WTC11 (cell line): Measurements from ENCODE around the gene GABRP. TPM values are rescaled to one million over a fixed set of nuclear protein-coding genes. Genes with fewer than 3 reads are reported as not detected.

Source experiments
- ATAC-seq: fragments of 200-7000 bp; cut with Tn5 transposase; 2 replicates; pipeline ENCODE4 v1.10.0; 2021; ENCODE audit warnings: mild to moderate bottlenecking, moderate library complexity
- CTCF ChIA-PET: fragments of 300-600 bp; sonication (Branson Sonifier 250); formaldehyde crosslinking; loops from one replicate; lab custom pipeline; 2021; ENCODE audit warnings: antibody characterized with exemption; lab: Charles Lee
- POLR2A ChIA-PET: fragments of 350-600 bp; sonication (Branson Sonifier 250); formaldehyde crosslinking; loops from one replicate; lab custom pipeline; 2021; ENCODE audit warnings: antibody characterized with exemption; lab: Charles Lee
- DNase-seq: peaks from one replicate; pipeline ENCODE4 v3.0.0; 2021; ENCODE audit warnings: low spot score
- H3K27ac Mint-ChIP-seq: 2 replicates; pipeline ENCODE4 v1.8.0; 2021; ENCODE audit warnings: mixed read lengths
- H3K27me3 Mint-ChIP-seq: 2 replicates; pipeline ENCODE4 v1.8.0; 2021; ENCODE audit warnings: low read depth, mild to moderate bottlenecking, moderate library complexity, mixed read lengths
- H3K36me3 Mint-ChIP-seq: 2 replicates; pipeline ENCODE4 v1.8.0; 2021; ENCODE audit warnings: mixed read lengths
- H3K4me1 Mint-ChIP-seq: 2 replicates; pipeline ENCODE4 v1.8.0; 2022; ENCODE audit warnings: mixed read lengths
- H3K4me3 Mint-ChIP-seq: 2 replicates; pipeline ENCODE4 v1.8.0; 2021; ENCODE audit warnings: mild to moderate bottlenecking, moderate library complexity, mixed read lengths
- H3K9me3 Mint-ChIP-seq: 2 replicates; pipeline ENCODE4 v1.8.0; 2021; ENCODE audit warnings: mixed read lengths
- FOXP4 ChIP-seq: sonication (generic); formaldehyde crosslinking; IDR thresholded peaks from 2 replicates; pipeline ENCODE4 v1.8.0; 2022; ENCODE audit warnings: mild to moderate bottlenecking, missing genetic modification reagents
- GTF2I ChIP-seq: fragments of 250-450 bp; sonication (Bioruptor Pico); conservative IDR thresholded peaks from 2 replicates; pipeline ENCODE4 v1.4.0; 2021; ENCODE audit warnings: mild to moderate bottlenecking
- NFE2L1 ChIP-seq: sonication (generic); formaldehyde crosslinking; IDR thresholded peaks from 2 replicates; pipeline ENCODE4 v1.8.1; 2023; ENCODE audit warnings: missing genetic modification reagents
- SMAD3 ChIP-seq: sonication (generic); formaldehyde crosslinking; IDR thresholded peaks from 2 replicates; pipeline ENCODE4 v1.8.0; 2022; ENCODE audit warnings: missing genetic modification reagents, mild to moderate bottlenecking, borderline replicate concordance
- TEAD1 ChIP-seq: sonication (generic); formaldehyde crosslinking; IDR thresholded peaks from 2 replicates; pipeline ENCODE4 v1.8.0; 2022; ENCODE audit warnings: mild to moderate bottlenecking, missing genetic modification reagents
- ZBTB43 ChIP-seq: sonication (generic); formaldehyde crosslinking; IDR thresholded peaks from 2 replicates; pipeline ENCODE4 v1.8.1; 2023; ENCODE audit warnings: mild to moderate bottlenecking, missing genetic modification reagents
- ZNF281 ChIP-seq: sonication (generic); formaldehyde crosslinking; IDR thresholded peaks from 2 replicates; pipeline ENCODE4 v1.8.0; 2023; ENCODE audit warnings: mild to moderate bottlenecking, missing genetic modification reagents
- ZNF396 ChIP-seq: fragments of 250-450 bp; sonication (Bioruptor Pico); IDR thresholded peaks from 2 replicates; pipeline ENCODE4 v1.8.0; 2021; ENCODE audit warnings: mild to moderate bottlenecking, moderate library complexity, borderline replicate concordance
- ZNF512 ChIP-seq: sonication (generic); formaldehyde crosslinking; IDR thresholded peaks from 2 replicates; pipeline ENCODE4 v1.8.1; 2022; ENCODE audit warnings: missing genetic modification reagents, borderline replicate concordance
- total RNA-seq: library from RNA; stranded (reverse); gene quantifications from 3 replicates; pipeline ENCODE4 v1.2.3, GENCODE V29; 2021
- TF ChIP-seq, protein P1 (sequence below): sonication (generic); formaldehyde crosslinking; IDR thresholded peaks from 2 replicates; pipeline ENCODE4 v1.8.0; 2022; ENCODE audit warnings: mild to moderate bottlenecking, missing genetic modification reagents
- TF ChIP-seq, protein P2 (sequence below): fragments of 200-600 bp; IDR thresholded peaks from 2 replicates; pipeline ENCODE4 v1.8.0; 2022; ENCODE audit warnings: antibody characterized with exemption
- TF ChIP-seq, protein P3 (sequence below): sonication (generic); formaldehyde crosslinking; IDR thresholded peaks from 2 replicates; pipeline ENCODE4 v1.8.0; 2022; ENCODE audit warnings: mild to moderate bottlenecking, missing genetic modification reagents
- TF ChIP-seq, protein P4 (sequence below): fragments of 250-450 bp; sonication (Bioruptor Pico); IDR thresholded peaks from 2 replicates; pipeline ENCODE4 v2.1.2; 2022; ENCODE audit warnings: mild to moderate bottlenecking, moderate library complexity
- TF ChIP-seq, protein P5 (sequence below): fragments of 250-450 bp; sonication (Bioruptor Pico); IDR thresholded peaks from 2 replicates; pipeline ENCODE4 v1.9.0; 2021; ENCODE audit warnings: mild to moderate bottlenecking
- TF ChIP-seq, protein P6 (sequence below): sonication (generic); formaldehyde crosslinking; IDR thresholded peaks from 2 replicates; pipeline ENCODE4 v1.8.1; 2023; ENCODE audit warnings: mild to moderate bottlenecking, missing genetic modification reagents, moderate library complexity

The GABRP gene
- total RNA-seq, 1 experiment from 2014 or later = 4.8 TPM

DNA sequence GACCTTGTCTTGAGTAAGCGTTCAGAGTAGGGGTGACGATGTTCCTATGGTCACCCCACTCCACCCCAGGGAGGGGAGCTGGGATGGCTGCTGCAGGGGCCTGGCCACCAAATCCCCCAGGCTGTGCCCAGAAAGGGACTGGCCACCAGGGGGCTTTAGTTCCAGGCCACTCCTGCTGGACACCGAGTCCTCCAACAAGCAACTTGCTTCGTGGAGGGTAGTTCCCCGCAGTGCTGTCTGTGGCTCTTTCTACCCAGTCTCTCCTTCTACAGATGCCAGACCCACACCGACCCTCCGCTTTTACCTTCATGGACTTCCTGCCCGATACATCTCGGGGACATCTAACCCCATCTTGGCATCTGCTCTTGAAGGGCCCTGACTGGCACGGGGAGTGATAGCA is 35.7 kb upstream of the GABRP start:
- CTCF ChIA-PET = interaction anchor here (0.6 to 8.6 kb wide), 12 partner anchors 13 to 320 kb away, joined by 3 to 449 read pairs (median 7); partner anchors contain the start of gene GABRP
- POLR2A ChIA-PET = no interaction called here
- Mint-ChIP-seq H3K9me3 (peaks cover 6% of the 10 kb centered on the region; the same call in 1 of the 2 replicates), H3K36me3 (peaks cover 15% of the 10 kb centered on the region; the same call in 1 of the 2 replicates), H3K4me1 (peaks cover 73% of the 10 kb centered on the region), H3K4me3 (no peak overlapping the region), H3K27me3 (peaks cover 24% of the 10 kb centered on the region), H3K27ac (peak overlapping the region; percentile 99)
- no peak for TF ChIP-seq ZNF512
- TF ChIP-seq, protein P1, sequence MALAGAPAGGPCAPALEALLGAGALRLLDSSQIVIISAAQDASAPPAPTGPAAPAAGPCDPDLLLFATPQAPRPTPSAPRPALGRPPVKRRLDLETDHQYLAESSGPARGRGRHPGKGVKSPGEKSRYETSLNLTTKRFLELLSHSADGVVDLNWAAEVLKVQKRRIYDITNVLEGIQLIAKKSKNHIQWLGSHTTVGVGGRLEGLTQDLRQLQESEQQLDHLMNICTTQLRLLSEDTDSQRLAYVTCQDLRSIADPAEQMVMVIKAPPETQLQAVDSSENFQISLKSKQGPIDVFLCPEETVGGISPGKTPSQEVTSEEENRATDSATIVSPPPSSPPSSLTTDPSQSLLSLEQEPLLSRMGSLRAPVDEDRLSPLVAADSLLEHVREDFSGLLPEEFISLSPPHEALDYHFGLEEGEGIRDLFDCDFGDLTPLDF (CRISPR knock-in tag) = 0 out of 2 replicates have a peak, but pooled peaks have one; percentile 23
- TF ChIP-seq, protein P2, sequence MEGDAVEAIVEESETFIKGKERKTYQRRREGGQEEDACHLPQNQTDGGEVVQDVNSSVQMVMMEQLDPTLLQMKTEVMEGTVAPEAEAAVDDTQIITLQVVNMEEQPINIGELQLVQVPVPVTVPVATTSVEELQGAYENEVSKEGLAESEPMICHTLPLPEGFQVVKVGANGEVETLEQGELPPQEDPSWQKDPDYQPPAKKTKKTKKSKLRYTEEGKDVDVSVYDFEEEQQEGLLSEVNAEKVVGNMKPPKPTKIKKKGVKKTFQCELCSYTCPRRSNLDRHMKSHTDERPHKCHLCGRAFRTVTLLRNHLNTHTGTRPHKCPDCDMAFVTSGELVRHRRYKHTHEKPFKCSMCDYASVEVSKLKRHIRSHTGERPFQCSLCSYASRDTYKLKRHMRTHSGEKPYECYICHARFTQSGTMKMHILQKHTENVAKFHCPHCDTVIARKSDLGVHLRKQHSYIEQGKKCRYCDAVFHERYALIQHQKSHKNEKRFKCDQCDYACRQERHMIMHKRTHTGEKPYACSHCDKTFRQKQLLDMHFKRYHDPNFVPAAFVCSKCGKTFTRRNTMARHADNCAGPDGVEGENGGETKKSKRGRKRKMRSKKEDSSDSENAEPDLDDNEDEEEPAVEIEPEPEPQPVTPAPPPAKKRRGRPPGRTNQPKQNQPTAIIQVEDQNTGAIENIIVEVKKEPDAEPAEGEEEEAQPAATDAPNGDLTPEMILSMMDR = peak; percentile 60
- peak; percentile 72 for DNase-seq
- peak; percentile 24 for ATAC-seq

- Mint-ChIP-seq H3K27ac (peak overlapping the region; percentile 22; the same call in 1 of the 2 replicates), H3K27me3 (peaks cover 21% of the 10 kb centered on the region), H3K9me3 (no peaks in the 10 kb centered on the region), H3K4me1 (peaks cover 65% of the 10 kb centered on the region), H3K36me3 (peaks cover 25% of the 10 kb centered on the region; the same call in 1 of the 2 replicates), H3K4me3 (no peak overlapping the region)
- ATAC-seq (no peak), DNase-seq (no peak)
- POLR2A ChIA-PET = interaction anchor here (1.3 to 1.8 kb wide), 3 partner anchors 12 to 25 kb away, joined by 3 to 6 read pairs (median 5); no protein-coding TSS in a partner anchor
- CTCF ChIA-PET = interaction anchor here (1.2 to 8.6 kb wide), 11 partner anchors 12 to 593 kb away, joined by 3 to 449 read pairs (median 7); partner anchors contain the start of gene GABRP
- TF ChIP-seq ZNF281 (CRISPR knock-in tag) = no peak
- TF ChIP-seq ZBTB43 = no peak
- no peak for TF ChIP-seq TEAD1 (CRISPR knock-in tag)
- 0 out of 2 replicates have a peak, but pooled peaks have one; percentile 46 for TF ChIP-seq SMAD3
- TF ChIP-seq, protein P3, sequence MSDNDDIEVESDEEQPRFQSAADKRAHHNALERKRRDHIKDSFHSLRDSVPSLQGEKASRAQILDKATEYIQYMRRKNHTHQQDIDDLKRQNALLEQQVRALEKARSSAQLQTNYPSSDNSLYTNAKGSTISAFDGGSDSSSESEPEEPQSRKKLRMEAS (CRISPR knock-in tag) = peak; percentile 72; the same call in 1 of the 2 replicates
- TF ChIP-seq, protein P4, sequence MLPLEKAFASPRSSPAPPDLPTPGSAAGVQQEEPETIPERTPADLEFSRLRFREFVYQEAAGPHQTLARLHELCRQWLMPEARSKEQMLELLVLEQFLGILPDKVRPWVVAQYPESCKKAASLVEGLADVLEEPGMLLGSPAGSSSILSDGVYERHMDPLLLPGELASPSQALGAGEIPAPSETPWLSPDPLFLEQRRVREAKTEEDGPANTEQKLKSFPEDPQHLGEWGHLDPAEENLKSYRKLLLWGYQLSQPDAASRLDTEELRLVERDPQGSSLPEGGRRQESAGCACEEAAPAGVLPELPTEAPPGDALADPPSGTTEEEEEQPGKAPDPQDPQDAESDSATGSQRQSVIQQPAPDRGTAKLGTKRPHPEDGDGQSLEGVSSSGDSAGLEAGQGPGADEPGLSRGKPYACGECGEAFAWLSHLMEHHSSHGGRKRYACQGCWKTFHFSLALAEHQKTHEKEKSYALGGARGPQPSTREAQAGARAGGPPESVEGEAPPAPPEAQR (CRISPR knock-in tag) = no peak
- TF ChIP-seq, protein P5, sequence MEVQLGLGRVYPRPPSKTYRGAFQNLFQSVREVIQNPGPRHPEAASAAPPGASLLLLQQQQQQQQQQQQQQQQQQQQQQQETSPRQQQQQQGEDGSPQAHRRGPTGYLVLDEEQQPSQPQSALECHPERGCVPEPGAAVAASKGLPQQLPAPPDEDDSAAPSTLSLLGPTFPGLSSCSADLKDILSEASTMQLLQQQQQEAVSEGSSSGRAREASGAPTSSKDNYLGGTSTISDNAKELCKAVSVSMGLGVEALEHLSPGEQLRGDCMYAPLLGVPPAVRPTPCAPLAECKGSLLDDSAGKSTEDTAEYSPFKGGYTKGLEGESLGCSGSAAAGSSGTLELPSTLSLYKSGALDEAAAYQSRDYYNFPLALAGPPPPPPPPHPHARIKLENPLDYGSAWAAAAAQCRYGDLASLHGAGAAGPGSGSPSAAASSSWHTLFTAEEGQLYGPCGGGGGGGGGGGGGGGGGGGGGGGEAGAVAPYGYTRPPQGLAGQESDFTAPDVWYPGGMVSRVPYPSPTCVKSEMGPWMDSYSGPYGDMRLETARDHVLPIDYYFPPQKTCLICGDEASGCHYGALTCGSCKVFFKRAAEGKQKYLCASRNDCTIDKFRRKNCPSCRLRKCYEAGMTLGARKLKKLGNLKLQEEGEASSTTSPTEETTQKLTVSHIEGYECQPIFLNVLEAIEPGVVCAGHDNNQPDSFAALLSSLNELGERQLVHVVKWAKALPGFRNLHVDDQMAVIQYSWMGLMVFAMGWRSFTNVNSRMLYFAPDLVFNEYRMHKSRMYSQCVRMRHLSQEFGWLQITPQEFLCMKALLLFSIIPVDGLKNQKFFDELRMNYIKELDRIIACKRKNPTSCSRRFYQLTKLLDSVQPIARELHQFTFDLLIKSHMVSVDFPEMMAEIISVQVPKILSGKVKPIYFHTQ (CRISPR knock-in tag) = no peak
- TF ChIP-seq ZNF396 (CRISPR knock-in tag) = no peak
- peak; percentile 37; the same call in 1 of the 2 replicates for TF ChIP-seq NFE2L1 (CRISPR knock-in tag)
- no peak for TF ChIP-seq GTF2I (CRISPR knock-in tag)
- no peak for TF ChIP-seq FOXP4 (CRISPR knock-in tag)
- TF ChIP-seq, protein P6, sequence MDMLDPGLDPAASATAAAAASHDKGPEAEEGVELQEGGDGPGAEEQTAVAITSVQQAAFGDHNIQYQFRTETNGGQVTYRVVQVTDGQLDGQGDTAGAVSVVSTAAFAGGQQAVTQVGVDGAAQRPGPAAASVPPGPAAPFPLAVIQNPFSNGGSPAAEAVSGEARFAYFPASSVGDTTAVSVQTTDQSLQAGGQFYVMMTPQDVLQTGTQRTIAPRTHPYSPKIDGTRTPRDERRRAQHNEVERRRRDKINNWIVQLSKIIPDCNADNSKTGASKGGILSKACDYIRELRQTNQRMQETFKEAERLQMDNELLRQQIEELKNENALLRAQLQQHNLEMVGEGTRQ (CRISPR knock-in tag) = peak; percentile 56
Measured at GRCh38 chr5:170748951-170749471, 34.5 kb upstream of the GABRP start.
